ENCODE measurements around the gene DPYSL5. TPM values are rescaled to one million over a fixed set of nuclear protein-coding genes. Genes with fewer than 3 reads are reported as not detected.

DPYSL5 gene
- total and polyA plus RNA-seq, 2 donors (not counting 3 experiments of a cell fraction or from before 2014, with no cell fraction given) = not detected

DNA sequence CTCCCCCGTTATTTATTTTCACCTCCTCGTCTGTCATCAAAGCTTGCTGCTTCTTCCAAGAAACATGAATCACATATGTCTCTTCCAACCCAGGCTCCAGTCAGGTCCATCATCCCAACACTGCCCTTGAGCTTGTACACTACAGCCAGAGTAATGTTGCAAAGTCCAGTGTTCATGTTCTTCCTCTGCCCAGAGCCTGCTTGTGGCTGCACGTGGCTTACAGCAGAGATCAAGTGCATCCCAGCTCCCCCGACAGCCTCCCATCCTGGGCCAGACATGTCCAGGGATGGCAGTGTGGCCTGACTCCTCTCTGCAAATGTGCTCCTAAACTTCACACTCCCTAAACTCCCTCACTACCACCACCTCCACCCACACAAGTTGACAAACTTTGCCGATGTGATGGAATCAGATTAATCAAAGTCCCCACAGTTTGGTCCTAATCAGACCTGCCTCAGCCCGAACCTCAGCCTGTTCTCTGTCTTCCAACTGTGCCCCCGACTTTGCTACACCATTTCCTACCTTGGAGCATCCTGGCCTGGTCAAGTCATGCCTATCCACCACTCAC is 68.3 kb downstream of the DPYSL5 start:
- no peak overlapping the region for H3K9ac ChIP-seq (replicated peaks; ENCODE audit: extremely low read depth, insufficient read depth, low read length)
- BruUV-seq (replicated peaks) = no TSS peak
- no peaks in the 10 kb centered on the region for H3K9me3 ChIP-seq (replicated peaks; ENCODE audit: control insufficient read depth, insufficient read depth, low read length)
- no peak for DNase-seq (ENCODE audit: low read depth, low spot score)
- POLR2A ChIA-PET = no interaction called here
- no peaks in the 10 kb centered on the region for H3K36me3 ChIP-seq (ENCODE audit: control insufficient read depth in 2 of 2, extremely low read depth in 1 of 2, insufficient read depth in 2 of 2, low read length in 2 of 2)
- no peaks in the 10 kb centered on the region for H3K79me2 ChIP-seq (ENCODE audit: control insufficient read depth, insufficient read depth, low read length)
- dilution Hi-C loops (cut with MboI; ENCODE audit: extremely low pct_ligation_motif_present, low sequenced_read_pairs) = no loop called here
- H3K4me3 ChIP-seq (replicated peaks in 1 of 3; ENCODE audit: insufficient read depth in 1 of 3, low read depth in 1 of 3, low read length in 3 of 3) = no peak overlapping the region
- H3K27me3 ChIP-seq (ENCODE audit: control insufficient read depth in 2 of 2, insufficient read depth in 2 of 2, low read length in 2 of 2) = peaks cover 42 to 45% of the 10 kb centered on the region in 2 experiments
- H3K27ac ChIP-seq (ENCODE audit: insufficient read depth, low read depth, low read length) = no peak overlapping the region
- CTCF ChIA-PET = no interaction called here
- no peak overlapping the region for H3K4me2 ChIP-seq (ENCODE audit: insufficient read depth, low read length)
- intact Hi-C loops (cut with micrococcal nuclease) = no loop called here
- no peak overlapping the region for H2AFZ ChIP-seq (ENCODE audit: low read depth, low read length)
- no peaks in the 10 kb centered on the region for H3K4me1 ChIP-seq (ENCODE audit: control insufficient read depth, extremely low read depth, insufficient read depth, low read length)
- no peaks in the 10 kb centered on the region for H4K20me1 ChIP-seq (replicated peaks; ENCODE audit: control insufficient read depth, extremely low read depth, insufficient read depth, low read length)
- no peak for FAIRE-seq
- TF ChIP-seq MYC (IDR thresholded peaks at IDR 0.05; ENCODE audit: low read depth, low read length) (no peak), POLR2A (IDR thresholded peaks at IDR 0.05; ENCODE audit: low read depth, low read length) (no peak), JUN (IDR thresholded peaks at IDR 0.05; ENCODE audit: borderline replicate concordance, insufficient read depth, insufficient read length, low read depth) (no peak), EZH2 (IDR thresholded peaks at IDR 0.05; ENCODE audit: borderline replicate concordance, low read depth, low read length, severe bottlenecking) (no peak), FOS (IDR thresholded peaks at IDR 0.05; ENCODE audit: borderline replicate concordance, insufficient read depth, low read length) (no peak), GATA2 (IDR thresholded peaks at IDR 0.05; ENCODE audit: insufficient read depth, insufficient read length, low read depth, low read length) (no peak), MAX (IDR thresholded peaks at IDR 0.05; ENCODE audit: insufficient read depth, insufficient read length) (no peak), CTCF (IDR thresholded peaks at IDR 0.05; ENCODE audit: extremely low read depth in 1 of 2, insufficient read depth in 1 of 2, low read depth in 1 of 2, low read length in 2 of 2) (no peak), POLR2AphosphoS5 (IDR thresholded peaks at IDR 0.05; ENCODE audit: insufficient read depth, low read depth, low read length) (no peak)
- H3K9me1 ChIP-seq (replicated peaks; ENCODE audit: control insufficient read depth, extremely low read depth, insufficient read depth, low read length) = no peaks in the 10 kb centered on the region
